ENCODE measurements around the gene ANKRD49. TPM values are rescaled to one million over a fixed set of nuclear protein-coding genes. Genes with fewer than 3 reads are reported as not detected.

Gene ANKRD49
- total and polyA plus RNA-seq, 4 donors: 10.4 to 22.6 (median 15.5) TPM

DNA sequence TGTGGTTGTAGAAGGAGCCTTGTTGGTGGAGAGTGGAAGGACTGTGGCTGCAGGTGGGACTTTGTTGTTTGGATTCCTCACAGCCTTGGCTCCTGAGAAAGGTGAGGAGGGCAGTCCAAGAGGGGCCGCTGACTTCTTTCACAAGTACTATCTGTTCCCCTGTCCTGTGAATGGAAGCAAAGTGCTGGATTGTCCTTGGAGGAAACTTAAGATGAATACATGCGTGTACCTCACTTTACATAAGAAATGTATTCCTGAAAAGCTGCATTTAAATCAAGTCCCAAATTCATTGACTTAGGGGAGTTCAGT lies 52.3 kb downstream of the ANKRD49 start:
- Histone ChIP-seq H3K9ac (ENCODE audit: insufficient read depth in 1 of 2, low read length in 2 of 2) (peak overlapping the region in 1 of 2 donors; percentile 39), H3K27ac (ENCODE audit: low read depth in 1 of 2, low read length in 1 of 2) (no peak overlapping the region), H3K4me1 (ENCODE audit: control insufficient read depth in 5 of 5, insufficient read depth in 5 of 5, low read length in 5 of 5) (peaks cover 2 to 30% (median 8%) of the 10 kb centered on the region in 5 donors), H3K36me3 (ENCODE audit: control insufficient read depth in 4 of 4, insufficient read depth in 4 of 4, low read length in 4 of 4) (peaks cover 0 to 9% (median 3%) of the 10 kb centered on the region in 4 donors), H3K4me3 (peak overlapping the region; percentile 11), H3K27me3 (ENCODE audit: control insufficient read depth in 3 of 3, insufficient read depth in 3 of 3, low read length in 2 of 3) (no peaks in the 10 kb centered on the region), H3K9me3 (ENCODE audit: control insufficient read depth in 4 of 4, insufficient read depth in 3 of 4, low read length in 3 of 4) (no peaks in the 10 kb centered on the region)
- ATAC-seq (ENCODE audit: insufficient read depth, low FRiP score) (no peak), DNase-seq (no peak)
- 39 to 72% methylated on average over 2 of the region's 2 CpGs for WGBS, 2 donors
- TF ChIP-seq CTCF (IDR thresholded peaks at IDR 0.05; ENCODE audit: control extremely low read depth, extremely low read depth): no peak

GRCh38 chr11:94546886-94547285 lies 53.1 kb downstream of the ANKRD49 start:
- Histone ChIP-seq H3K9ac (ENCODE audit: insufficient read depth in 1 of 2, low read length in 2 of 2) (peak overlapping the region in 1 of 2 donors; percentile 44), H3K27me3 (ENCODE audit: control insufficient read depth in 3 of 3, insufficient read depth in 3 of 3, low read length in 2 of 3) (no peaks in the 10 kb centered on the region), H3K27ac (ENCODE audit: low read depth in 1 of 2, low read length in 1 of 2) (no peak overlapping the region), H3K4me1 (ENCODE audit: control insufficient read depth in 5 of 5, insufficient read depth in 5 of 5, low read length in 5 of 5) (peaks cover 2 to 30% (median 8%) of the 10 kb centered on the region in 5 donors), H3K9me3 (ENCODE audit: control insufficient read depth in 4 of 4, insufficient read depth in 3 of 4, low read length in 3 of 4) (no peaks in the 10 kb centered on the region), H3K36me3 (ENCODE audit: control insufficient read depth in 4 of 4, insufficient read depth in 4 of 4, low read length in 4 of 4) (peaks cover 0 to 9% (median 3%) of the 10 kb centered on the region in 4 donors), H3K4me3 (no peak overlapping the region)
- WGBS, 2 donors: 46 to 84% methylated on average over 1 of the region's 1 CpG
- peak in 1 of 3 donors; percentile 13 for DNase-seq
- no peak for TF ChIP-seq CTCF (IDR thresholded peaks at IDR 0.05; ENCODE audit: control extremely low read depth, extremely low read depth)
- no peak for ATAC-seq (ENCODE audit: insufficient read depth, low FRiP score)

DNA sequence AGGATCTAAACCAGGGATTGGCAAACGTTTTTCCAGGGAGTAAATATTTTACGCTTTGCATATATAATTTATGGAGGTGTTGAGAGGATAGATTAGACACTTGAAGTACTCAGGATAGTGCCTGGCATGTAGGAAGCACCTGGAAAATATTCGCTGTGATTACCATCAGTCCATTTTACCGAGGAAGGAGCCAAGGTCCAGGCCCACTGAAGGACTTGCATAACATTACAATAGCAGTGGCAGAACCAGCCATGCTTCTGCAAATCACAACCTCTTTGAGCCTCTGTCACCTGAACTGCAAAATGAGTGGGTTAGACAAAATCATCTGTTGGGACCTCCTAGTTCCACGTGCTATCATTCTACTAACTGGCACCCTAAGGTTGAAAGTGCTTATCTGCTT lies 55.4 kb downstream of the ANKRD49 start:
- H3K9ac ChIP-seq (ENCODE audit: insufficient read depth in 1 of 2, low read length in 2 of 2): no peak overlapping the region
- H3K4me3 ChIP-seq: no peak overlapping the region
- H3K27me3 ChIP-seq (ENCODE audit: control insufficient read depth in 3 of 3, insufficient read depth in 3 of 3, low read length in 2 of 3): no peaks in the 10 kb centered on the region
- ATAC-seq (ENCODE audit: insufficient read depth, low FRiP score): no peak
- H3K27ac ChIP-seq (ENCODE audit: low read depth in 1 of 2, low read length in 1 of 2): no peak overlapping the region
- no peak for DNase-seq
- no peak for TF ChIP-seq CTCF (IDR thresholded peaks at IDR 0.05; ENCODE audit: control extremely low read depth, extremely low read depth)
- no peaks in the 10 kb centered on the region for H3K9me3 ChIP-seq (ENCODE audit: control insufficient read depth in 4 of 4, insufficient read depth in 3 of 4, low read length in 3 of 4)
- 38 to 65% methylated on average over 5 of the region's 5 CpGs for WGBS, 2 donors
- H3K36me3 ChIP-seq (ENCODE audit: control insufficient read depth in 4 of 4, insufficient read depth in 4 of 4, low read length in 4 of 4): peaks cover 0 to 9% (median 3%) of the 10 kb centered on the region in 4 donors
- H3K4me1 ChIP-seq (ENCODE audit: control insufficient read depth in 5 of 5, insufficient read depth in 5 of 5, low read length in 5 of 5): peaks cover 2 to 26% (median 8%) of the 10 kb centered on the region in 5 donors

Small RNA genes lying within 50 kb of the gene (small RNA-seq; reads per million reads assigned to genes)
- gene MIR548L (ENCODE audit: low replicate concordance): 0.17 reads per million

Other genes with a start within 250 kb of the ANKRD49 start
- gene IZUMO1R, start 189.4 kb upstream of the ANKRD49 start, total RNA-seq: not detected
- gene IZUMO1R, start 189.4 kb upstream of the ANKRD49 start, polyA plus RNA-seq: not detected
- under 1 TPM in 1 of 2 donors, not detected in 1; 0.06 TPM for gene GPR83, start 92.6 kb upstream of the ANKRD49 start, total RNA-seq
- under 1 TPM; 0.02 to 0.10 TPM for gene GPR83, start 92.6 kb upstream of the ANKRD49 start, polyA plus RNA-seq
- 10 to 100 TPM; 16.1 to 67.8 TPM for gene MRE11, start 140 bp upstream of the ANKRD49 start, total RNA-seq
- gene MRE11, start 140 bp upstream of the ANKRD49 start, polyA plus RNA-seq: 1 to 10 TPM; 4.3 to 5.6 TPM
- gene C11orf97, start 18.5 kb downstream of the ANKRD49 start, total RNA-seq: 10 to 100 TPM in 1 of 2 donors, 1 to 10 TPM in 1; 6.3 to 14.7 TPM
- gene C11orf97, start 18.5 kb downstream of the ANKRD49 start, polyA plus RNA-seq: 1 to 10 TPM; 4.1 to 7.4 TPM
- gene FUT4, start 49.9 kb downstream of the ANKRD49 start, total RNA-seq: 1 to 10 TPM; 7.5 to 9.7 TPM
- gene FUT4, start 49.9 kb downstream of the ANKRD49 start, polyA plus RNA-seq: 1 to 10 TPM; 1.0 to 6.9 TPM
- 1 to 10 TPM; 1.8 to 5.8 TPM for gene PIWIL4, start 73.4 kb downstream of the ANKRD49 start, total RNA-seq
- 1 to 10 TPM; 2.4 to 3.7 TPM for gene PIWIL4, start 73.4 kb downstream of the ANKRD49 start, polyA plus RNA-seq

All from lung (tissue), 13 donors.